ENCODE measurements around the gene RTN4R. TPM values are rescaled to one million over a fixed set of nuclear protein-coding genes. Genes with fewer than 3 reads are reported as not detected.

Gene RTN4R
- total RNA-seq, 2 donors from 2014 or later, result 12.8 to 17.7 TPM

- WGBS, 2 experiments (ENCODE audit: insufficient coverage in 1 of 2, insufficient read length in 1 of 2), result 90 to 93% methylated on average over 6 to 10 of the region's 10 CpGs
- no peak overlapping the region for H3K27ac Mint-ChIP-seq
- H3K4me1 ChIP-seq (ENCODE audit: control insufficient read depth, insufficient read depth, low read length), result peaks cover 16% of the 10 kb centered on the region
Observed at GRCh38 chr22:20198557-20199319, 69.4 kb downstream of the RTN4R start.

GRCh38 chr22:20197407-20198030 lies 70.6 kb downstream of the RTN4R start:
- Mint-ChIP-seq H3K27ac (no peak overlapping the region), H3K9me3 (no peaks in the 10 kb centered on the region), H3K36me3 (ENCODE audit: low read depth) (no peaks in the 10 kb centered on the region), H3K4me1 (peaks cover 3% of the 10 kb centered on the region), H3K27me3 (ENCODE audit: insufficient read depth) (no peaks in the 10 kb centered on the region), H3K4me3 (no peak overlapping the region)
- no peaks in the 10 kb centered on the region for H3K36me3 ChIP-seq (ENCODE audit: control insufficient read depth, insufficient read depth, low read length)
- H3K27ac ChIP-seq (ENCODE audit: low read depth, low read length), result no peak overlapping the region
- no peaks in the 10 kb centered on the region for H3K9me3 ChIP-seq (ENCODE audit: control insufficient read depth, low read length)
- WGBS, 2 experiments (ENCODE audit: insufficient coverage in 1 of 2, insufficient read length in 1 of 2), result 86 to 88% methylated on average over 12 to 18 of the region's 18 CpGs
- DNase-seq, result no peak
- H3K27me3 ChIP-seq (ENCODE audit: control insufficient read depth, insufficient read depth, low read length, poor library complexity, severe bottlenecking), result no peaks in the 10 kb centered on the region
- no peak for TF ChIP-seq CTCF (conservative IDR thresholded peaks at IDR 0.05)
- H3K9ac ChIP-seq (ENCODE audit: extremely low read depth, low read length, poor library complexity, severe bottlenecking), result no peak overlapping the region
- no peak overlapping the region for H3K4me3 ChIP-seq (ENCODE audit: low read length)
- peaks cover 4% of the 10 kb centered on the region for H3K4me1 ChIP-seq (ENCODE audit: control insufficient read depth, insufficient read depth, low read length)

More at GRCh38 chr22:20198557-20199319, 69.4 kb downstream of the RTN4R start:
- Mint-ChIP-seq H3K9me3 (no peaks in the 10 kb centered on the region), H3K4me1 (peaks cover 13% of the 10 kb centered on the region), H3K4me3 (no peak overlapping the region), H3K27me3 (ENCODE audit: insufficient read depth) (no peaks in the 10 kb centered on the region), H3K36me3 (ENCODE audit: low read depth) (no peaks in the 10 kb centered on the region)
- DNase-seq, result no peak
- Histone ChIP-seq H3K9ac (ENCODE audit: extremely low read depth, low read length, poor library complexity, severe bottlenecking) (no peak overlapping the region), H3K27me3 (ENCODE audit: control insufficient read depth, insufficient read depth, low read length, poor library complexity, severe bottlenecking) (no peaks in the 10 kb centered on the region), H3K9me3 (ENCODE audit: control insufficient read depth, low read length) (no peaks in the 10 kb centered on the region), H3K27ac (ENCODE audit: low read depth, low read length) (no peak overlapping the region), H3K4me3 (ENCODE audit: low read length) (no peak overlapping the region), H3K36me3 (ENCODE audit: control insufficient read depth, insufficient read depth, low read length) (no peaks in the 10 kb centered on the region)
- no peak for TF ChIP-seq CTCF (conservative IDR thresholded peaks at IDR 0.05)

- Mint-ChIP-seq H3K4me1 (no peaks in the 10 kb centered on the region), H3K27me3 (ENCODE audit: insufficient read depth) (no peaks in the 10 kb centered on the region), H3K36me3 (ENCODE audit: low read depth) (no peaks in the 10 kb centered on the region), H3K4me3 (no peak overlapping the region), H3K9me3 (no peaks in the 10 kb centered on the region), H3K27ac (peak overlapping the region; percentile 55)
- DNase-seq, result no peak
- Histone ChIP-seq H3K27me3 (ENCODE audit: control insufficient read depth, insufficient read depth, low read length, poor library complexity, severe bottlenecking) (no peaks in the 10 kb centered on the region), H3K4me3 (ENCODE audit: low read length) (no peak overlapping the region), H3K9me3 (ENCODE audit: control insufficient read depth, low read length) (no peaks in the 10 kb centered on the region), H3K27ac (ENCODE audit: low read depth, low read length) (no peak overlapping the region), H3K4me1 (ENCODE audit: control insufficient read depth, insufficient read depth, low read length) (no peaks in the 10 kb centered on the region), H3K36me3 (ENCODE audit: control insufficient read depth, insufficient read depth, low read length) (no peaks in the 10 kb centered on the region), H3K9ac (ENCODE audit: extremely low read depth, low read length, poor library complexity, severe bottlenecking) (no peak overlapping the region)
- no peak for TF ChIP-seq CTCF (conservative IDR thresholded peaks at IDR 0.05)
- 86% methylated on average over 15 to 19 of the region's 19 CpGs for WGBS, 2 experiments (ENCODE audit: insufficient coverage in 1 of 2, insufficient read length in 1 of 2)
Observed at GRCh38 chr22:20196094-20196842, 71.8 kb downstream of the RTN4R start.
